GM12892 (cell line): Measurements from ENCODE around the gene TSPYL1.
A peak's percentile ranks its signal among the peaks of the same experiment; 100 is the strongest.
"Not testable (repeated sequence)": the region's sequence is repeated elsewhere in the genome, so short reads cannot be mapped to it uniquely, and the experiment has no call there.

Experiments
- DNase-seq: peaks from one replicate; pipeline ENCODE4 v3.0.0; 2011; ENCODE audit not compliant: insufficient read length
- FAIRE-seq: peaks from 2 replicates; lab custom pipeline; 2011; peaks lifted over from hg19 to GRCh38; lab: Jason Lieb, UNC
- POLR2A ChIP-seq: IDR thresholded peaks from 2 replicates; pipeline ENCODE4 v1.6.1; 2011; ENCODE audit warnings: low read depth, low read length, control low read depth
- POLR2AphosphoS5 ChIP-seq: IDR thresholded peaks from 2 replicates; pipeline ENCODE4 v1.6.1; 2011; ENCODE audit warnings: low read depth, low read length, control low read depth
- TAF1 ChIP-seq: IDR thresholded peaks from 2 replicates; pipeline ENCODE4 v1.6.1; 2011; ENCODE audit warnings: low read depth, mild to moderate bottlenecking, control low read depth, low read length, borderline replicate concordance

TSPYL1 gene

GRCh38 chr6:116291701-116292396, 12.1 kb upstream of the TSPYL1 start:
- no peak for TF ChIP-seq TAF1
- no peak for TF ChIP-seq POLR2A
- TF ChIP-seq POLR2AphosphoS5 = no peak
- FAIRE-seq = no peak
- no peak for DNase-seq

GRCh38 chr6:116290799-116291198, 11.1 kb upstream of the TSPYL1 start:
- FAIRE-seq (peak; percentile 44), DNase-seq (no peak)
- TF ChIP-seq TAF1 (no peak), POLR2AphosphoS5 (no peak), POLR2A (no peak)

- no peak for TF ChIP-seq POLR2A
- DNase-seq (no peak), FAIRE-seq (no peak)
These were observed 10.1 kb upstream of the TSPYL1 start for GRCh38 chr6:116289876-116290275.

GRCh38 chr6:116287689-116288282, 8.1 kb upstream of the TSPYL1 start:
- DNase-seq (no peak), FAIRE-seq (peak; percentile 91)
- TF ChIP-seq POLR2A = no peak
- no peak for TF ChIP-seq POLR2AphosphoS5
- no peak for TF ChIP-seq TAF1

- TF ChIP-seq POLR2A = no peak
- no peak for TF ChIP-seq POLR2AphosphoS5
- TF ChIP-seq TAF1 = no peak
- FAIRE-seq = peak; percentile 38
- no peak for DNase-seq
These were observed 7.1 kb upstream of the TSPYL1 start for GRCh38 chr6:116286773-116287358.

GRCh38 chr6:116284984-116285383, 5.3 kb upstream of the TSPYL1 start:
- not testable (repeated sequence) for DNase-seq, FAIRE-seq

GRCh38 chr6:116283191-116283590, 3.5 kb upstream of the TSPYL1 start:
- FAIRE-seq = no peak
- TF ChIP-seq POLR2A (no peak), POLR2AphosphoS5 (no peak), TAF1 (no peak)
- no peak for DNase-seq

GRCh38 chr6:116282698-116283097, 3.0 kb upstream of the TSPYL1 start:
- FAIRE-seq (no peak), DNase-seq (no peak)
- no peak for TF ChIP-seq POLR2A
- TF ChIP-seq TAF1 = no peak
- TF ChIP-seq POLR2AphosphoS5 = no peak

GRCh38 chr6:116280933-116281316, 1.2 kb upstream of the TSPYL1 start:
- TF ChIP-seq TAF1 = no peak
- DNase-seq = no peak
- no peak for FAIRE-seq

GRCh38 chr6:116280161-116280932, 617 bp upstream of the TSPYL1 start:
- no peak for DNase-seq
- peak; percentile 17 for FAIRE-seq
- no peak for TF ChIP-seq TAF1
- TF ChIP-seq POLR2AphosphoS5 = no peak
- no peak for TF ChIP-seq POLR2A

GRCh38 chr6:116278854-116279231, 887 bp downstream of the TSPYL1 start:
- DNase-seq (no peak), FAIRE-seq (no peak)
- TF ChIP-seq POLR2AphosphoS5 (no peak), TAF1 (no peak), POLR2A (no peak; the same call in 1 of the 2 replicates)

GRCh38 chr6:116278481-116278829, 1.3 kb downstream of the TSPYL1 start:
- TF ChIP-seq POLR2A = no peak
- TF ChIP-seq TAF1 = no peak
- TF ChIP-seq POLR2AphosphoS5 = no peak
- DNase-seq = no peak
- FAIRE-seq = no peak
